22Rv1 (cell line): ENCODE data around the gene SNX8.
"Not testable (repeated sequence)": the region's sequence is repeated elsewhere in the genome, so short reads cannot be mapped to it uniquely, and the experiment has no call there.

ENCODE experiments used
- H3K27ac ChIP-seq: fragments of 450-650 bp; 2 replicates; pipeline ENCODE4 v1.5.1; 2017
- ZFX ChIP-seq: fragments of 450-650 bp; IDR thresholded peaks from 2 replicates; pipeline ENCODE4 v1.6.1; 2017; ENCODE audit warnings: antibody characterized with exemption, borderline replicate concordance
- TF ChIP-seq, protein P1 (sequence below): fragments of 450-650 bp; IDR thresholded peaks from 2 replicates; pipeline ENCODE4 v1.5.1; 2017; ENCODE audit warnings: mild to moderate bottlenecking

Gene SNX8

DNA sequence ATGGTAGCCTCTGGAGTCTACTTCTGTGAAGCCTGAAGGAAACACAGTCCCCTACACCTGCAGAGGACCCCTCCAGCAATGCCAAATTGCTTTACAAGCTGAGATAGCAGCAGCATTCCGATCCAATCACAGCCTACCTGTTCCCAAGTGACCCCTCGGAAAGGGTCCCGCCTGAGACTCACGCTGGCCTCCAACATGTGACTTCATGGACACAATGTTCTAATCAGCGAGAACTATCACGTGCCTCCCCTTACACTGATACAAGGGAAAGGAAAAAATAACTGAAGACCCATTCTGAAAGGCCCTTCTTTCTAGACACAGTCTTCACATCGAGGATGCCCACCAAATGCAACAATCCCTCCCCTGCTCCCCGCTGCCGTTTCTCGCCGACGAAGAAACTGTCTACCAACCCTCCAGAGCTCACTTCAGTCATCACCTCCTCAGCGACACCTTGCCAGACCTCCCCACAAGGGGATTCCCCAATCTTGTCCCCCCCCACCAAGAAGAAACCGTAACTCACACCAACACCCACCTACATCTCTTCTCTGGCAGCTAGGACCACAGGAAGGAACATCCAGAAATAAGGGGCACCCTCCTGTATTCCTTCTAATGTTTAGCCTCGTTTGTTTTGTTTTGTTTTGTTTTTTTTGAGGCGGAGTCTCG, 1.8 kb downstream of the SNX8 start:
- TF ChIP-seq, protein P1, sequence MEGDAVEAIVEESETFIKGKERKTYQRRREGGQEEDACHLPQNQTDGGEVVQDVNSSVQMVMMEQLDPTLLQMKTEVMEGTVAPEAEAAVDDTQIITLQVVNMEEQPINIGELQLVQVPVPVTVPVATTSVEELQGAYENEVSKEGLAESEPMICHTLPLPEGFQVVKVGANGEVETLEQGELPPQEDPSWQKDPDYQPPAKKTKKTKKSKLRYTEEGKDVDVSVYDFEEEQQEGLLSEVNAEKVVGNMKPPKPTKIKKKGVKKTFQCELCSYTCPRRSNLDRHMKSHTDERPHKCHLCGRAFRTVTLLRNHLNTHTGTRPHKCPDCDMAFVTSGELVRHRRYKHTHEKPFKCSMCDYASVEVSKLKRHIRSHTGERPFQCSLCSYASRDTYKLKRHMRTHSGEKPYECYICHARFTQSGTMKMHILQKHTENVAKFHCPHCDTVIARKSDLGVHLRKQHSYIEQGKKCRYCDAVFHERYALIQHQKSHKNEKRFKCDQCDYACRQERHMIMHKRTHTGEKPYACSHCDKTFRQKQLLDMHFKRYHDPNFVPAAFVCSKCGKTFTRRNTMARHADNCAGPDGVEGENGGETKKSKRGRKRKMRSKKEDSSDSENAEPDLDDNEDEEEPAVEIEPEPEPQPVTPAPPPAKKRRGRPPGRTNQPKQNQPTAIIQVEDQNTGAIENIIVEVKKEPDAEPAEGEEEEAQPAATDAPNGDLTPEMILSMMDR = no peak
- TF ChIP-seq ZFX = no peak
- no peak overlapping the region for H3K27ac ChIP-seq

DNA sequence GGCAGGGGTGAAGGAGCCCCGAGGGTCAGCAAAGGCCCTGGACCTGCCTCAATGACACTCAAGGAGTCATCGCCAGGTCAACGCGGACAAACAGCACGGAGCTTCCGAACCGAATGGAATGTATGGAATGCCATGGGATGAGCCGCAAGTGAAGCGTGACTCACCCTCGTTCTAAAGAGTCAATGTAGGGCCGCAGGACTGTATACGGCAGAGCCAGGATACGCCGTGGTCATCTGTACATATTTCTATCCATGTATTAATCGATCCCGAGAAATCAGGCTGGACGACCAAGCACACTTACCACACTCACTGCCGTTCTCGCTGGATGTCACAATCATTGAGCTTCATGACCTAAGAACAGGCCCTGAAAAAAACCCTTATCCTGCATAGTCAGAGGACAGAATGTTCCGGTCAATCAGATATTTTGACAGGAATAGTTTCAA, 4.3 kb downstream of the SNX8 start:
- no peak for TF ChIP-seq ZFX
- TF ChIP-seq, protein P1 = no peak

DNA sequence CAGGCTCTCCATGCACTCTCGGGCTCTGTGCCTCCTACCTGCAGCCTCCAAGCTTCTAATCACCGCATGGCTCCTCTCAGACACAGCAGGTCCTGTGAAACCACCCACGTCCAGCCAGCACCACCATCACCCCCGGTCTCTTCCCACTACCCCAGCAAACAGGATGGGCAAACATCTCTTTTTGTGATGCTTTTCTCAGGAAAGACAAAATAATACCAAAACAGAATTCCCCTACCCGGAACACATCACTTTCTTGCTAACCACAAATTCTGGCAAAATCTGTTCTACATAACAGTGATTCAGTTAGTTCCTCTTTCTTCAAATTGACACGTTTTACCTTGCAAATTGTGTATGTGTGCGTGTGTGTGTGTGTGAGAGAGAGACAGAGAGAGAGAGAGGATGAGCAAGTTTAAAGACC, 6.5 kb downstream of the SNX8 start:
- no peak for TF ChIP-seq ZFX
- TF ChIP-seq, protein P1 = no peak
- H3K27ac ChIP-seq = no peak overlapping the region

More for the DNA sequence above, 4.3 kb downstream of the SNX8 start:
- H3K27ac ChIP-seq = no peak overlapping the region

DNA sequence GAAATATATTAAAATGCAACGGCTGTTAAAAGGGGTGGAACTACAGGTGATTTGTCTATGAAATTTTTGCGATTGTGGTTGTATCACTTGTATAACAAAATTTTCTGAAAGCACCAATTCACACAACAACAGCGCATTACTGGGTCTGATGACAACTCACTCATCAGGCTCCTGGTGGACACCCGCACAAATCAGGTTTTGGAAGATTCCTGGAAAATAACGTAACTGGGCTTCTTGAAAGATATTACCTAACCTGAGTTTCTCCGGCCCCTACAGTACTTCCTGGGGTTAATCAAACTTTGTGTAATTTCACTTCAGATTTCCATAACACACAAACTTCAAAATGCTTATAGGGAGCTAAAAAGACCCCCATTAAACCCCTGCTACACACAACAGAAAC, 7.6 kb downstream of the SNX8 start:
- H3K27ac ChIP-seq = no peak overlapping the region
- TF ChIP-seq, protein P1 = no peak
- TF ChIP-seq ZFX = no peak

DNA sequence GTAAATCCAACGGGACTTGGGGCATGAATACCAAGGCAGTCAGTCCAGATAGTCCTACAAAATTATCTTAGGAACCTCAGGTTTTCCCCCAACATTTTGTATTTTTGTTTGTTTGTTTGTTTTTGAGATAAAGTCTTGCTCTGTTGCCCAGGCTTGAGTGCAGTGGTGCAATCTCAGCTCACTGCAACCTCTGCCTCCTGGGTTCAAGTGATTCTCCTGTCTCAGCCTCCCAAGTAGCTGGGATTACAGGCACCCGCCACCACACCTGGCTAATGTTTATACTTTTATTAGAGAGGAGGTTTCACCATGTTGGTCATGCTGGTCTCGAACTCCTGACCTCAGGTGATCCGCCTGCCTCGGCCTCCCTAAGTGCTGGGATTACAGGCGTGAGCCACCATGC, 9.0 kb downstream of the SNX8 start:
- H3K27ac ChIP-seq = not testable (repeated sequence)

DNA sequence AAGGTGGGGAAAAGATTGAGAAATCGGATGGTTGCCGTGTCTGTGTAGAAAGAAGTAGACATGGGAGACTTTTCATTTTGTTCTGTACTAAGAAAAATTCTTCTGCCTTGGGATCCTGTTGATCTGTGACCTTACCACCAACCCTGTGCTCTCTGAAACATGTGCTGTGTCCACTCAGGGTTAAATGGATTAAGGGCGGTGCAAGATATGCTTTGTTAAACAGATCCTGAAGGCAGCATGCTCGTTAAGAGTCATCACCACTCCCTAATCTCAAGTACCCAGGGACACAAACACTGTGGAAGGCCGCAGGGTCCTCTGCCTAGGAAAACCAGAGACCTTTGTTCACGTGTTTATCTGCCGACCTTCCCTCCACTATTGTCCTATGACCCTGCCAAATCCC, 10.7 kb downstream of the SNX8 start:
- not testable (repeated sequence) for H3K27ac ChIP-seq

DNA sequence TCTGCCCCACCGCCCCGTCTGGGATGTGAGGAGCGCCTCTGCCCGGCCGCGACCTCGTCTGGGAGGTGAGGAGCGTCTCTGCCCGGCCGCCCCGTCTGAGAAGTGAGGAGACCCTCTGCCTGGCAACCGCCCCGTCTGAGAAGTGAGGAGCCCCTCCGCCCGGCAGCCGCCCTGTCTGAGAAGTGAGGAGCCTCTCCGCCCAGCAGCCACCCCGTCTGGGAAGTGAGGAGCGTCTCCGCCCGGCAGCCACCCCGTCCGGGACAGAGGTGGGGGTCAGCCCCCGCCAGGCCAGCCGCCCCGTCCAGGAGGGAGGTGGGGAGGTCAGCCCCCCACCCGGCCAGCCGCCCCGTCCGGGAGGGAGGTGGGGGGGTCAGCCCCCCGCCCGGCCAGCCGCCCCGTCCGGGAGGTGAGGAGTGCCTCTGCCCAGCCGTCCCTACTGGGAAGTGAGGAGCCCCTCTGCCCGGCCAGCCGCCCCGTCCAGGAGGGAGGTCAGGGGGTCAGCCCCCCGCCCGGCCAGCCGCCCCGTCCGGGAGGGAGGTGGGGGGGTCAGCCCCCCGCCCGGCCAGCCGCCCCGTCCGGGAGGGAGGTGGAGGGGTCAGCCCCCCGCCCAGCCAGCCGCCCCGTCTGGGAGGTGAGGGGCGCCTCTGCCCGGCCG, 11.4 kb downstream of the SNX8 start:
- not testable (repeated sequence) for H3K27ac ChIP-seq

DNA sequence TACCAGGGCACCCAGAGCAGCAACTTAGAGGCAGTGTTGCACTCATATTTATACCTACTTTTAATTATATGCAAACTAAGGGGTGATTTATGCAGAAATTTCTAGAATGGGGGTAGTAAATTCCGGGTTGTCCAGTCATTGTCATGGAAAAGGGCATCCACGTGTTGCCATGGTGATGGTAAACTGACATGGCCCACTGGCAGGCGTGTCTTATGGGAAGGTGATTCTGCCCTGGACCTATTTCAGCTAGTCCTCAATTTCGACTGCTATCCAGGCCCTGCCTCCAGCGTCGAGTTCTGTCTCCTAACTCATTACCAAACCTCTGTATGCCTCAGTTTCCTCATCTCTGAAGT, 12.8 kb downstream of the SNX8 start:
- TF ChIP-seq, protein P1 = no peak
- no peak for TF ChIP-seq ZFX
- no peak overlapping the region for H3K27ac ChIP-seq

DNA sequence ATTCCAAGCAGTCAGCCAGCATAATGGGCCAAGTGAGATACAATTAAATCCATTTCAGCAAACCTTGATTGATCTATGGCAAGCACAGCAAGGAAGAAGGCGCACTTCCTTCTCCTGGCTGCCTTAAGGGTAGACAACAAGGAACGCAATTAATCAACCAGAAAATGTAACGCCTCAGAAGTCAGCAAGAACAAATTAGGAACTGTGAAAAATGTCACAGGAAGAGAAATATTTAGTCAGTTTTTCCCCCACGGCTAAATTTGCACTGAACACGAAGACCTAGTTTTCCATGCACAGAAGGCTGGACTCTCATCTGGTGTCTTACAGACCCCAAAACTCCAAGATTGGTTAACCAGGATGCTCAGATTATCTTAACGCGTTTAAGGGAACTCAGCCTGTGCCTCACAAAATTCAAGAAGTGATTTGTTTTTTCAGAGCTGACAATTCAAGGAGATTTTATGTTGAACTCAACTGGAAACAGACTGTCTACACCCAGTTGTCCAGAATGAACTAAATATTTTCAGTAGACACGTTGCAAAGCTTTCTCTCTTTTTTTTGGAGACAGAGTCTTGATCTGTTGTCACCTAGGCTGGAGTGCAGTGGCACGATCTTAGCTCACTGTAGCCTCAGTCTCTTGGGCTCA, 14.2 kb downstream of the SNX8 start:
- no peak overlapping the region for H3K27ac ChIP-seq
- TF ChIP-seq, protein P1 = no peak
- TF ChIP-seq ZFX = no peak
